Activated naive CD4-positive, alpha-beta T cell treated with anti-CD3 and anti-CD28 coated beads, Interleukin-2, amount 50 U/mL, for 16 hours (primary cell): ENCODE data around the gene CNPY4.
"Not testable (repeated sequence)": the region's sequence is repeated elsewhere in the genome, so short reads cannot be mapped to it uniquely, and the experiment has no call there.

Experiments used
- DNase-seq: peaks from one replicate; pipeline ENCODE4 v3.0.0-alpha.2; 2020

The CNPY4 gene

GRCh38 chr7:100122067-100122466 is 2.6 kb downstream of the CNPY4 start:
- no peak for DNase-seq

DNA sequence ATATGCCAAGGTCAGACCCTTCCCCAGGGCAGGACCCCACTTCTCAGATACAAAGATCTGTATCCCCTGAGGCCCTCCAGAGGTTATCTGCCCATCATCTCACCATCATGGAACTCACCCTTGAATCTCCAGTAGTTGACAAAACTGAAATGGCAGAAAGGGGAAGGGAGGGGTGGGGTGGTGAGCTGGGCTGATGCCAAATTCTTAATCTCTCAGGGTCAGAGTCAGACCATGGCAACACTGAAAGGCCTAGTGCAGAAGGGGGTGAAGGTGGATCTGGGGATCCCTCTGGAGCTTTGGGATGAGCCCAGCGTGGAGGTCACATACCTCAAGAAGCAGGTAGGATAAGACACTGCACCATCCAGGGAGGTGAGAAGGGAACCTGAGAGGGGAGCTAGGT is 3.1 kb downstream of the CNPY4 start:
- DNase-seq, result no peak

- no peak for DNase-seq
These were observed 5.1 kb downstream of the CNPY4 start for GRCh38 chr7:100124301-100125230.

GRCh38 chr7:100126239-100126930 is 7.0 kb downstream of the CNPY4 start:
- no peak for DNase-seq

GRCh38 chr7:100126931-100127865 is 7.8 kb downstream of the CNPY4 start, which contains the start of gene MBLAC1:
Gene MBLAC1, plus strand, starts transcription at chr7:100126967. Its CDS starts 429 bp downstream, at chr7:100127396.
- peak; percentile 89 for DNase-seq

GRCh38 chr7:100127866-100128636 is 8.6 kb downstream of the CNPY4 start:
- DNase-seq, result peak; percentile 26

GRCh38 chr7:100128637-100128963 is 9.2 kb downstream of the CNPY4 start:
- no peak for DNase-seq

- DNase-seq, result not testable (repeated sequence)
These were observed 10.8 kb downstream of the CNPY4 start for GRCh38 chr7:100130220-100130607.

- DNase-seq, result peak; percentile 85
These were observed 11.4 kb downstream of the CNPY4 start for GRCh38 chr7:100130608-100131453.

DNA sequence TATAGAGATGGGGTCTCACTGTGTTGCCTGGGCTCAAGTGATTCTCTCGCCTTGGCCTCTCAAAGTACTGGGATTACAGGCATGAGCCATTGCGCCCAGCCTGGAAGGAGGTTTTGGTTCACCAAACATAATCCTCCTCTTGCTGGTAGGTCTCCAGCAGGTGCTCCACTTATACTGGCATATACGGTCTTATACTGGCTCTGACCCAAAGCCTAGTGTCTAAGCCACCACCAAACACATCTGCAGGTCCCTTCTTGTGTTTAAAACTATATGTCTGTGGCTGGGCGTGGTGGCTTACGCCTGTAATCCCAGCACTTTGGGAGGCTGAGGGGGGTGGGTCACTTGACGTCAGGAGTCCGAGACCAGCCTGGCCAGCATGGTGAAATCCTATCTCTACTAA is 12.7 kb downstream of the CNPY4 start:
- no peak for DNase-seq

- peak; percentile 69 for DNase-seq
These were observed 13.3 kb downstream of the CNPY4 start for GRCh38 chr7:100132697-100133151.

GRCh38 chr7:100137851-100138760 is 18.7 kb downstream of the CNPY4 start:
- DNase-seq, result no peak

- no peak for DNase-seq
These were observed 22.1 kb downstream of the CNPY4 start for GRCh38 chr7:100141555-100141949.

DNA sequence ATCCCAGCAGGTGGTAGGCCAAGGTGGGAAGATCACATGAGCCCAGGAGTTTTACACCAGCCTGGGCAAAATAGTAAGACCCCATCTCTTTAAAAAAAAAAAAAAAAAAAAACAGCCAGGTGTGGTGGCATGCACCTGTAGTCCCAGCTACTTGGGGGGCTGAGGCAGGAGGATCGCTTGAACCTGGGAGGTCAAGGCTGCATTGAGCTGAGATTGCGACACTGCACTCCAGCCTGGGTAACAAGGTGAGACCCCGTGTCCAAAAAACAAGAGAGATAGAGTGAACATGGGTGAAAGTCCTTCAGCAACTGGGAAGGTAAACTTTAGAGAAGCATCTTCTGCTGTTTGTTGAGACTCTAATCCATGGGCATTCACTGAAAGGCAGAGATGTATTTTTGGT is 23.0 kb downstream of the CNPY4 start:
- DNase-seq, result no peak

GRCh38 chr7:100146350-100146749 is 26.9 kb downstream of the CNPY4 start:
- DNase-seq, result not testable (repeated sequence)

DNA sequence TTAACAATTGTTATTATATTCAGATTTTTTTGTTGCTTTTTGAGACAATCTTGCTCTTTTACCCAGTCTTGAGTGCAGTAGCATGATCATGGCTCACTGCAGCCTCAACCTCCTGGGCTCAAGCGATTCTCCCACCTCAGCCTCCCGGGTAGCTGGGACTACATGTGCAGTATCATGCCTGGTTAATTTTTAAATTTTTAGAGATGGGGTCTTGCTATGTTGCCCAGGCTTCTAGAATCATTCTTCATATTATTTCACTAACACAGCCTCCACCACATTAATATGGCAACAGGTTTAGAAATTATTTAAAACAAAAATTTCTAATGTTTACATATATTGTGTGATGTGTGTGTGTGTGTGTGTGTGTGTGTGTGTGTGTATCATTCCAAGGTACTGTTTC is 27.8 kb downstream of the CNPY4 start:
- DNase-seq, result no peak

DNA sequence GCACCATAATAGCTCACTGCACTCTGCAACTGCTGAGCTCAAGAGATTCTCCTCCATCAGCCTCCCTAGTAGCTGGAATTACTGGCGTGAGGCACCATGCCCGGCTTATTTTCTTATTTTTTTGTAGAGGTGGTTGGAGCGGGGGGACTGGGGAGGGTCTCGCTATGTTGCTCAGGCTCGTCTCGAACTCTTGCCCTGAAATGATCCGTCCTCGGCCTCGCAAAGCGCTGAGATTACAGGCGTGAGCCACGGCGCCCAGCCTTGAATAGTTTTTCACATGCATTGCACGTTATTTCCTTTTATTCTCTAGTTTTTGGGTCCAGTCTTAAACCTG is 28.8 kb downstream of the CNPY4 start:
- DNase-seq, result no peak

GRCh38 chr7:100148559-100149328 is 29.3 kb downstream of the CNPY4 start, which contains the start of gene LAMTOR4:
Gene LAMTOR4, plus strand, starts transcription at chr7:100148918. Its CDS starts 55 bp downstream, at chr7:100148973.
- peak; percentile 98 for DNase-seq

DNA sequence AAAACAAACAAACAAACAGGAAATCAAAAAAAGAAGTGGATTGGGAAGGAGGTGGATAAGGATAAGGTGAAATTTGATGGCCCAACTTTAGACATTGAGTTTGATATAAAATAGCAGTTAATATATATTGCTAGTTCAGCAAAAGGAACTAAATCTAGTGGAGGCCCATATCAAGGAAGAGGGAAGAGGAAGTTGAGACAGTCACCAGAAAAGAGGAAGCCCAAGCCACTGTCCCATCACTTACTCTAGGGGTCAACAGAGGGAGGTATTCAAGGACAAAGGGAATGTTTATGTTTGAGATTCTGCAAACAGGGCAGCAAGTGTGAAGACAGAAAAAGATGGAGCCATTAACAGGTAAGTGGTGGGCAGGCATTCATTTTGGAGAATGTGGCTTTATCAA is 33.0 kb downstream of the CNPY4 start:
- DNase-seq, result no peak
